GM18519 (cell line): ENCODE measurements around the gene PPP6R1.

ENCODE experiments used
- ATAC-seq: cut with Tn5 transposase; IDR thresholded peaks from one replicate; pipeline ENCODE4 v1.9.1; 2021; ENCODE audit warnings: mild to moderate bottlenecking, moderate library complexity; ENCODE audit not compliant: unreplicated experiment, low FRiP score

Gene PPP6R1

DNA sequence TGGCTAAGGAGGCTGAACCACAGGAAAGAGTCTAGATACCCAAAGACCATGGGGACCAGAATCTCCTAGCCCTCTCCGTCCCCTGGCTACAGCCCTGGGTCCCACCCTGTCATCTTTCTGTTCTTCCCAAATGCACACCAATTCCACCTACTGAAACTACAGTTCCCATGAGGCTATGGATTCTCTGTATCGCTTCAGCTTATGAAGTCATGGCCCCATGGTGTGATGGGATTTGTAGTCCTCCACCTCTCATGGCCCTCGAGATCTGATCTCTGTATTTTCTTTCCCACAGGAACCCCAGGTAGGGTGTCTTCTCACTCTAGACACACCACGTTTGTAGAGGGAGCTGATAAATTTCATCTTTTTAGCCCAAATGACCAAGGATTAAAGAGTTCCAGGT is 61.3 kb downstream of the PPP6R1 start:
- no peak for ATAC-seq

DNA sequence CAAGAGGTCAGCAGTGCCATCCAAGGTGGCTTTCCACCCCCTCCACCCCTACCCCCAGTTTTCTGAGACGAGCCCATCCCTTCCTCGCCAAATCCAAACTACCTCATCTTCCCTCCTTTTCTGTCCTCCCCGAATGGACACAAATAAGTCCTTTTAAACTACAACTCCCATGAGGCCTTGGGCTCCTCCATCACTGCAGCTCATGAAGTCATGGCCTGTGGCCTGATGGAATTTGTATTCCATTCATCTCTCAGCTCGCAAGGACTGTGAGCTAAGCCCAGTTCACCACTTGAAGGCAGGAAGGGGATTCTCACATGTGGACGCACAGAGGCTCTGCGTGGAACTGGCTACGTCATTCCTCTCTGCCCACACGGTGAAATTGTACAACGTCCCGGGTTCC is 62.0 kb downstream of the PPP6R1 start:
- ATAC-seq: no peak

DNA sequence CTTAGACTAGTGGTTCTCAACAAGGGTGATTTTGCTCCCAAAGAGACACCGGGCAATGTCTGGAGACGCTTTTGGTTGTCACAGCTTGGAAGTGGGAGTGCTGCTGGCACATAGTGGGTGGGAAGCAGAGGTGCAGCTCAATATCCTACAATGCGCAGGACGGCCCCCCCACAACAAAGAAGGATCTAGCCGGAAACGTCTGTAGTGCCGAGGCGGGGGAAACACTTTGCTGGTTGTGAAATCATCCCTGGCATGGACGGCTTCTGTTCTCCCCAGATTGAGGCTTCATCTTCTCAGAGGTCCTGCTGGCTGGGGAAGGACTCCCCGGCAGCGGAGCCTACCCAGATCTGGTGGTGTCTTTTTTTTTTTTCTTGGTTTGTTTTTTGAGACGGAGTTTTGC is 65.3 kb downstream of the PPP6R1 start:
- ATAC-seq: no peak

DNA sequence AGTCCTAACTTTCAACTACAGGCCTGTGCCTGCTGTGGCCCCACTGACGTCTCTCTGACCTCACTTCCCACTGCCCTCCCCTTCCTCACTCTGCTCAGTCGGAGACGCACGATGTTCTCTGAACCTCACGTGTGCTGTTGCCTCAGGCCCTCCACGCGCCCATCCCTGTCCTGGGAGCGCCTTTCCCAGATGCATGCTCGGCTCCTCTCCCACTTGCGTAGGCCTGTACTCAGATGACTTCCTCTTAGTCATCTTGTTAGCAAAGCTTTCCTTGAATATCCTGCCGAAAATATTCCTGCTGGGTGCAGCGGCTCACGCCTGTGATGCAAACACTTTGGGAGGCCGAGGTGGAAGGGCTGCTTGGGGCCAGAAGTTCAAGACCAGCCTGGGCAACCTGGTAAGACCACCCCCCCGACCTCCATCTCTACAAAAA is 69.4 kb downstream of the PPP6R1 start:
- no peak for ATAC-seq

DNA sequence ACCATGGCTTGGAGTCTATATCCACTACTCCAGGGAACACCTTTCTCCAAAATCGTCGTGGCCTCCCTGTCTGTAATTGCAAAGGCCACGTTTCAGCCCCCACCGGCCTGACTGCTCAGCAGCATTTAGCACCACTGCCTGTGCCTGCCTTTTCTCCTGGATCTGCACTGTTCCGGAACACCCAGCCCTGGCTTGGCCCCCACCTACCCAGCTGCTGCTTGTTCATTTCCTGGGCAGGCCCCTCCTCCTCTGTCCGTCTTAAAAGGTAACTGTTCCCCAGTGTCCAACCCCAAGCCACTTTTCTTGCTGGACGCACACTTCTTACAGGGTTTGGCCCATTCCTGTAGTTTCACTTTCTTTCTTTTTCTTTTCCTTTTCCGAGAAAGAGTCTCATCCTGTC is 70.2 kb downstream of the PPP6R1 start:
- ATAC-seq: no peak

DNA sequence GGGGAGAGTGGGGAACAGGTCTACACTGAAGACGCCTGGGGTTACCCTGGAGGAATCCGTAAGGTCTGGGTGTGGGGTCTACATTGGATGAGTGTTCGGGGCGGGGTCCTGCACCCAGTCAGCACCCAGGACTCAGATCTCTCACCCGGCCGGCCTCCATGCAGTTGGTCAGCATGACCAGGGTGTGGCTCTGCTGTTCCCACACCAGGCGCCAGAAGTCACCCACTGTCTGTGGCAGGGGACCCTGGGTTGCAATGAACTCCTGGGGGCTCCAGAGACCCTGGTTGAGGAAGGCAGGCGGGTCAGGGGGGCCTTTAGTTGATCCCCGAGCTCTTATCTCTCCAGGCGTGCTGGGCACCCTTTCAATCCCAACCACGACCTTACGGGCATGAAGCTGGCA is 72.7 kb downstream of the PPP6R1 start:
- ATAC-seq: no peak

DNA sequence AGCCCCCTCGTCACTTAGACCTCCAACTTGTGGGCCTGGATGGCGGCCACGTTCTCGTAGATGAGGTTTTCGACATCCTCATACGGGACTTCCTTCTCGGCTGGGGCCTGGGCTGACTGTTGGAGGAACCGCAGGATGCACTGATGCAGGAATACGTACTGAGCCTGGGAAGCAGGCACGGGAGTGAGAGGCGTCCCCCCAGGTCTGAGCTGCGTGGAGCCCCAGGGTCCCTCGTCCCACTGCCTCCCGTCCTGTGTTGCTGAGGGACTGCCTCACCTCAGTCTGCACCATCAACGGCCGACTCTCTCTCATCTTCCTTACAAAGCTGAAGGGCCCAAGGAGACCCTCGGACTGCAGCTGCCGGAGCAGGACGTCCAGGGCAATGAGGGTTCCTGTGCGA is 77.1 kb downstream of the PPP6R1 start:
- no peak for ATAC-seq
